HG03025 (cell line): ENCODE results near the gene WBP11.
"Not testable (repeated sequence)": the region's sequence is repeated elsewhere in the genome, so short reads cannot be mapped to it uniquely, and the experiment has no call there.

Source experiments
- ATAC-seq: cut with Tn5 transposase; IDR thresholded peaks from one replicate; pipeline ENCODE4 v1.9.1; 2021; ENCODE audit warnings: mild to moderate bottlenecking, moderate library complexity; ENCODE audit not compliant: unreplicated experiment, low FRiP score

Gene WBP11

DNA sequence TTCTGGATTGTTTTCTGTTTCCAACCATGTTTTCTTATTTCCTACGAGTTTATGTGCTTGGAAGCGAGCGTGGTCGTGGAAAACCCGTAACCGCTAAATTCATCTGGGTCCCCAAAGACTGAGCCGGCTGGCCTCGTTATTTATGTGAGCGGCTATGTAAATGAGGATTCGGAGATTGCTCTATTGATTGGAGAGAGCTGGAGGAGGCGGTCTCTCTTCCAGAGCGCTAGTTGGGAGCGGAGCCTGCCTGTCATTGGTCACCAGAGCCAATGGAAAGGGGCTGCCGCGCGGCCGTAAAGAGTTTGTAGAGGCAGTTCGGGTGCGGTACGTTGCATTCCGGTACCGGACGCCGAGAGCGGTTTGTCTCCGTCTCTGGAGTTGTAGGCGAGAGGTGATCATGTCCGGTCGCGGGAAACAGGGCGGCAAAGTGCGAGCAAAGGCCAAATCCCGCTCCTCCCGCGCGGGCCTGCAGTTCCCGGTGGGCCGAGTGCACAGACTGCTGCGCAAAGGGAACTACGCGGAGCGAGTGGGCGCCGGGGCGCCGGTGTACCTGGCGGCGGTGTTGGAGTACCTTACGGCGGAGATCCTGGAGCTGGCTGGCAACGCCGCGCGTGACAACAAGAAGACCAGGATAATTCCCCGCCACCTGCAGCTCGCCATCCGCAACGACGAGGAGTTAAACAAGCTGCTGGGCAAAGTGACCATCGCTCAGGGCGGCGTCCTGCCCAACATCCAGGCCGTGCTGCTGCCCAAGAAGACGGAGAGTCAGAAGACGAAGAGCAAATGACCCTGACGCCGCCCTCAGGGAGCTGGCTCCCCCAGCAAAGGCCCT, 29.0 kb downstream of the WBP11 start:
- ATAC-seq: peak; percentile 49

DNA sequence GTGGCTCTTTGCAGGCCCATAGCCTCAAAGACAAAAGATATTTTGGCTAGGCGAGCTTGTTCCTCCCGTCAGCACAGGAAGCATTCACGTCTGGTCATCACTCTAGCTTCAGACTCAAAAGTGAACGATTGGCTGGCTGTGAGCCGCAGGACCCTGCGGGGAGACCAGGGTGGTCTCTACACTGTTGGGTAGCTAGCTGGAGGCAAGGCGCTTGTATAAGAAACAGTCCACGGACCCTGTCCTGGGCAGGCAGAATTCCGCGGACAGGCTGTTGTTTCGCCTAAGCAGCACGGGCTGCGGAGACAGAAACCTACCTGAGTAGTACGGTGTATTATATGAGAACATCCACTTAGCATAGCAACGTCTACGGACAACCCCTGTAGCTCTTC, 29.6 kb downstream of the WBP11 start:
- peak; percentile 19 for ATAC-seq

DNA sequence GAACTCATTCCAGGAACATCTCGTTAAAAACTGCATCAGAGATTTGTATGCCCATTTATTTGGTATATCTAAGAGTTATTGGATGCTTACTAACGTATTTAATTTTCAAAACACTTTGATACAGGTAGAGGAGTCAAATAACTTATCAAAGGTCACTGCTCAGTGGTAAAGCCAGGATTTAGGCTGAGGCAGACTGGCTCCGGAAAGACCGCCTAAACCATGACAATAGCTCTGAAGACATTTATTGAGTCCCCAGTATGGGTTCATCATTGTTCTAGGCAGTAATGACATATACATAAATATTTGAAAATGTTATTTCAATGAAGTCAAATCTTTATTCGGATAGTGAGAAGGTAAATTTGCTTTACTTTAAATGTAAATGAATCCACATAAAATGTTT, 30.3 kb downstream of the WBP11 start:
- no peak for ATAC-seq

DNA sequence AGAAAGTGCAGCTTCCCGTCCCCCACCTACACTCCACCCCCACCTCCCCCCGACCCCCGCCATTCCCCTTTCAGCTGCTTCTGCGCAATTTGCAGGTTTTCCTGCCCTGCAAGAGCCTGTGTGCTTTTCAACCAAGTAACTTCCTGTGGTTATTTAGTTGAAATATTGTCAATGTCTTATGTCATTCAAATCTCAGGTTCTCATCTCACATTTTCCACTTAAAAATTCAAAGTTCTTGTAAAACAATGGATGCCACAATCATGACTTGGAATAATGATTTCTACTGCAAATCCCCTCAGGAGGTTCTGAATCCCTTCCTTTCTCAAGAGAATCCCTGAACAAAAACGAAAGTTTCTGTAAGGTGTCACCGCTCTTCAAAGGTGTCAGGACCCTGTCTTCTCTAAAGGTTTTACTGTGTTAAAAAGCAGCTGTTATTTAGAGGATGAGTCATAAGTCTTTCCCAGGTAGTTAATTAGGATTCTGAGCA, 31.6 kb downstream of the WBP11 start:
- ATAC-seq: no peak

DNA sequence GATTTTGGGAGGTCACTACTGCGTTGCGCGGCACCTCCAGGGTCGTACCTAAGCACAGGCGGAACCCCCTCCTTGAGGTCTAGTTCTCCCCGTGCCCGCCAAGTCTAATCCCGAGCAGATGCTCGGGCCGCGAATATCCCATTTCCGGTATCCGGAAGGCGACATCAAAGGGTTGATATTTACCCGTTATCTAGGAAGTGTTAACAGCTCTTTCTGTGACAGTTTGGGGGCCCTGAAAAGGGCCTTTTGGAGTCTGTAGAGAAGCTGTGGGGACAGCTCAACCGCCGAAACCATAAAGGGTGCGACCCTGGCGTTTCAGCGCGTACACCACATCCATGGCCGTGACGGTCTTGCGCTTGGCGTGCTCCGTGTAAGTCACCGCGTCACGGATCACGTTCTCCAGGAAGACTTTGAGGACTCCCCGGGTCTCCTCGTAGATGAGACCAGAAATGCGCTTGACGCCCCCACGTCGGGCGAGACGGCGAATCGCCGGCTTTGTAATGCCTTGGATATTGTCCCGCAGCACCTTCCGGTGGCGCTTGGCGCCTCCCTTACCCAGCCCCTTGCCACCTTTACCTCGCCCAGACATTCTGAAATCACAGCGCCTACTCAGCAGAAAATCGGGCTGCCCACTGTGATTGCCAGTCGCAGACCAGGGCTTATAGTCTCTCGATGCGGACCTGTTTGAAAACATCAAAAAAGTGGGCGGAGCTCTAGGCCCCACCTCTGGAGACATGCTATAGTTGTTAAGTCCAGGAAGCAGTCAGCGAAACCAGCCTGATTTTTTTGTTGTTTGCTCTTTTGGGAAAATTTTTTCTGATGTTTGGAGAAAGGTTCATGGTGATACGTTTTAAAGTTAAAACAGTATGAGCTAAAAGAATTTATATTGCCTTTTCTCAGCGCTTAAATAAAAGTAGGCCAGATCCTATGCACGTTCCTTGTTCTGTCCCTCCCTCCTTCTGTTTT, 32.5 kb downstream of the WBP11 start:
- peak; percentile 12 for ATAC-seq

DNA sequence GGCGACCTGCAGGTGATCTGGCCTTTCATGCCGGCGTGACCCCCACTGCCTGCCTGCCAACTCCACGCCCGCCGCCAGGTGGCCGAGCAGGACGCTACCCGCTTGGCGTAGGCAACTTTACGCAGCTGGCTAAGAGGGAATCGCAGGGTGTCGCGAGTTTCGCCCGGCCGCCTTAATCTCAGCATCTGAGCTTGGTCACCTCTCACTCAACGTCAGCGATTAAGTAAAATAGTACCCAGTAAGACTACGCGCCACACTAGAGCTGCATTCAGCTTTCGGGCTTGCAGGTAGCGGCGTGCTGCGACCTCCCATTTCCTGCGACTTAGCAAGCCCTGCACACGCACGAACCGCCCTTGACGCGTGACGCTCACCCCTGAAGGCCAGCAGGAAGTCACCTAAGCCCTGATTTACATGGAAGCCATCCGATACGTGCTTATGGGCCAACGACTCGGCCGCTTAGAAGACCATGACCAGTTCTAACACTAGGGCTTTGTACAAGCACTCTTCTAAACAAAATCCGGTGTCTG, 33.2 kb downstream of the WBP11 start:
- peak; percentile 44 for ATAC-seq

DNA sequence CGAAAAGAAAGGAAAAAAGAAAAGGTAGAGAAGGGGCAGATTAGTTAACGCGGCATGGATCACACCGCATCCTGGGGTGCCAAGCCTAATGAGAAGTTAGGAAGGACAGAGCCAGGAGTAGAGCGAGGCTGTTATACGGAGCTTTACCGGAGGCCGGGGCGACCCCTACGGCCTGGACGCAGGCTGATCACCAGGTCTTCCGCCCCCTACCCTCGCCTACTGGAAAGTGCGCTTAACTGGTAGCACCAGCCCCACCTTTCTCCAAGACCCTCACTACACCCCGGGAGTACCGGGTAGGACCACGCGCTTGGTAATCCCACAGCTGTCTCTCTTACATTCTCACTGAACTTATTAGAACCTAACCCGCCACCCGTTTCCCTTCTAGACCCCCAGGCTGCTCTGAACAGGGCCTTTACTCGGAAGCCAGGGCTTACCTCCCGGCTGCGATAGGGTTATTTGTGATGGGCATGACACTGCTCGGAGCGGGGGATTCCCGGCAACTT, 33.8 kb downstream of the WBP11 start:
- ATAC-seq: no peak

DNA sequence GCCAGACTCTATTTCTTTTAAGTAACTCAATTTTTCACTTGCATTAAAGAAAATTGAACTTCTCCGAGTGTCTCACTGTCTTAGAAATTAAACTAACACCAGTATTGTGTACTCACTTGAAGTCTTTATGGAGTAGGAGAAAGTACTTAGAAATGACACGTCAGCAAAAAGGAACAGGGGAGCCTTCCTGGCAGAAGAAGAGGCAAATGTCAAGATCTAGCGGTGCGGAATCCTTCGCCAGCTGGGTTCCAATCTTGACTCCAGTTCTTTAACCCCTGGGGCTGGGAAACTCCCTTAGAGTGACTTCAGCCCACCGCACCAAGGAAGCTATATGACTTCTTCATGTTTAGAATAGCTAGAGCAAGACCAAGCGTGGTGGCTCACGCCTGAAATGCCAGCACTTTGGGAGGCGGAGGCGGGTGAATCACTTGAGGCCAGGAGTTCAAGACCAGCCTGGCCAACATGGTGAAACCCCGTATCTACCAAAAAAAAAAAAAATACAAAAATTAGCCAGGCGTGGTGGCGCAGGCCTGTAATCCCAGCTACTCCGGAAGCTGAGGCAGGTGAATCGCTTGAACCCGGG, 34.4 kb downstream of the WBP11 start:
- no peak for ATAC-seq

DNA sequence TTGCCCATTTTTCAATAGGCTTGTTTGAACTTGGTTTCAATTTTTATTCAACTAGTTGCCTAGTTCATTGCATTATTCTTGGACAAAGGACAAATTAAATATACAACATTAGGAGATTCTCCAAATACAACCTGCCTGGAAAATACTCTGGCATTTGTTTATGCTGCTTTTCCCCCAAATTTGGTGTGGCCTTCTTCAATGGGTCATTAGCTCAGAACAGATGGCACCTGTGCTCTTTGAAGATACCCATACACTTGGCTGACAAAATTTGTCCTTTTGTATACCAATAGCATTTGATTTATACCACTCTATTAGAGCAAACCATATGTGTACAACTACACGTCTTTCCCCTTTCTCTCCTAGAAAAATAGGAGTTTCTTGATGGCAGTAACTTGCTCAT, 35.7 kb downstream of the WBP11 start:
- no peak for ATAC-seq

DNA sequence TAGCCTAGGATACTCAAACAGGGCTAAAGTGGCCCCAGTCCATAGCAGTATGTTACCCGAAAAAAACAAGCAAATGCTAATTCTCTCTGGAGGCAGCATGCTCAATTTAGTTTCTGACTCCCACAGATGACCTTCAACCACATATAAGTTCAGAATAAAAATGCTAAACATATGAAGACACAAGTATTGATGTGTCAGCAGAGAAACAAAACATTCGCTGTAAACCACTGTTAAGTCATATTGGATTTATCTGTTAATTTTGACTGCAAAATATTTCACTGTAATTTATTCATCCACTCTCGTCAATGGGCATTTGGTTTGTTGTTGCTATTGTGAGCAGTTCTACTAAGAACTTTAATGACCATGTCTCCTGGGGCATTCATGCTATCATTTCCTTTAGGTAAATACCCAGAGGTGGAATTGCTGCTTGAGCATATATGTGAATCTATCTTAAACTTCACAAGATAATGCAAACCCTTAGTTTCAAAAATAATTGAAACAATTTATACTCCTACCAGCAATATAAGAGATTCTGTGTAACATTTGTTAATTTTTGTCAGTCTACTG, 36.5 kb downstream of the WBP11 start:
- ATAC-seq: no peak

DNA sequence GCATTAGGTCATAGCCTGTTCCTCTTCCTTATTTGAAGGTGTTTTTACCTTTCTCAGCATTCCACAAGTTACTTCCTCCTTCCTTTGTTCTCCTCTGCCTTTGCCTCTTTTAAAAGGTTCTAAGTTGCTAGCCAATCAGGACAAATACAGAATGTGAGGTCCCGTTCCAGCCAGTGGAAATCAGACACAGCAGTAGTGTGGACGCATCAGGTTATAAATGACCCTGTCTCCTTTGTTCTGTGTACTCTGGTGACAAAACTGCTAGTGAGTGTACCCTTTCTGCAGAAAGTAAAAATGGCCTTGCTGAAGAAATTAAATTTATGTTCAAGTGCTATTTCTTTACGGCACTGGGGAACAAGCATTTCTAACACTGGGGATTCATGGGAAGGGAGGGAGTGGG, 37.3 kb downstream of the WBP11 start:
- ATAC-seq: not testable (repeated sequence)

DNA sequence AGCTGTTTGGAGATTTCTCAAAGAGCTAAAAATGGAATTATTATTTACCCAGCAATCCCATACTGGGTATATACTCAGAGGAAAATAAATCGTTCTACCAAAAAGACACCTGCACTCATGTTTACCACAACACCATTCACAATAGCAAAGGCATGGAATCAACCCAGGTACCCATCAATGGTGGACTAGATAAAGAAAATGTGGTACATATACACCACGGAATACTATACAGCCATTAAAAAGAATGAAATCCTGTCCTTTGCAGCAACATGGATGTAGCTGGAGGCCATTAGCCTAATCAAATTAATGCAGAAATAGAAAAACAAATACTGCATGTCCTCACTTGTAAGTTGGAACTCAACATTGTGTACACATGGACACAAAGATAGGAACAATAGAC, 37.9 kb downstream of the WBP11 start:
- ATAC-seq: no peak

DNA sequence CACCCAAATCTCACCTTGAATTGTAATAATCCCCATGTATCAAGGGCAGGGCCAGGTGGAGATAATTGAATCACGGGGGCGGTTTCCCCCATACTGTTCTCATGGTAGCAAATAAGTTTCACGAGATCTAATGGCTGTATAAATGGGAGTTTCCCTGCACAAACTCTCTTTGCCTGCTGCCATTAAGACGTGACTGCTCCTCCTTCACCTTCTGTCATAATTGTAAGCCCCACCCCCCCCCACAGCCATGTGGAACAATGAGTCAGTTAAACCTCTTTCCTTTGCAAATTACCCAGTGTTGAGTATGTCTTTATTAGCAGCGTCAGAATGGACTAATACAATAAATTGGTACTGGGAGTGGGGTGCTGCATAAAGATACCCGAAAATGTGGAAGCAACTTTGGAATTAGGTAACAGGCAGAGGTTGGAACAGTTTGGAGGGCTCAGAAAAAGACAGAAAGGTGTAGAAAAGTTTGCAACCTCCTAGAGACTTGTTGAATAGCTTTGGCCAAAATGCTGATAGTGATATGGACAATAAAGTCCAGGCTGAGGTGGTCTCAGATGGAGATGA, 43.5 kb downstream of the WBP11 start:
- not testable (repeated sequence) for ATAC-seq

DNA sequence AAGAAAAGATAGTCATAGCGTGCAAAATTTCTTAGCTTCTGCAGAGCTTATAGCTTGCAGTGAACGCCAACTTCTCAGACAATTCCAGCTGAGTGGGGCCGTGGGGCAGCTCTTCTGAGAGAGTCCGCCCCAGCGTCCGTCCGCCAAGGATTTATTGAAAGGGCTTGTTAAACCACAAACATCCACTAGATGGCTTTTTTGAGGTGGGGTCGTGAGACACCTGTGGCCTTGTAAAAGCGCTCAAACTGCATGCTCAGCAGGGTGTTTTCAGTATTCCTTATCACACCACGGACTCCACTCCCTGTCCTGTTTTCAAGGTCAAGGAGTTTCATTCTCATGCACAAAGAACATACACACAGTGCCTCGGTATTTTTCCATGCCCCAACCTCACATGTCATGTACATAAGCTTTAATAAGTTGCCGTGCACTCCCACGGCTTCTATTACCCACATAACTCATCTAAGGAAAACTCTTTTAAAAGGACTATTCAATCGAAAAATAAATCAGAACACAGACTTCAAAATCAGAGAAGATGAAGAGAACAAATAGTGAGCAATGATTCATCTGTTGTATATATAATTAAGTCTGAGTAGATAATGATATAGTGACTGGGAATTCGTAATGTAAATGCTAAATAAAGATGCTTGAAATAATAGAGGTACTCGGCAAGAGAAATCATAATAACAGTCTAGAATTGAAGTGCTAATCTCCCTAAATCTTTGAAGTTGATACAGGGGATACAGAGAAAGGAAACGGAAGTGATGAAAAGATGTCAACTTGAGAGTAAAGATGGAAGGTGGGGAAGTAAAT, 46.7 kb downstream of the WBP11 start:
- ATAC-seq: no peak

DNA sequence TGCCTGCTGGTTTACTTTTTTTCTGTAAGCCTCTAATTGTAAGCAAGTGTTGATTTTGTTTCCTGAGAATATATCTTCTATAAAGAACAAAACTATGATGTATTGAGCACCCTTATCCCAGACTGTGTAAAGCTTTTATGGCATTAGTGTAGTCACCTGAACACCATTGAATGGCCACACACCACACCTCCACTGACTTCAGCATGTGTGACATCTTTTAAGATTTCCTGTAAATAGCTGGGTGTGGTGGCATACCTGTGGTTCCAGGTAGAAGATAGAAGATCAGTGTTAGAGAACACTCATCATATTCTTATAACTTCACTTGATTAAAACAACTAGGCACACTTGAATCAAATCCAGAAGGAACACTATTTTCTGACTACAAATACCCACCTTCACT, 51.3 kb downstream of the WBP11 start:
- no peak for ATAC-seq

DNA sequence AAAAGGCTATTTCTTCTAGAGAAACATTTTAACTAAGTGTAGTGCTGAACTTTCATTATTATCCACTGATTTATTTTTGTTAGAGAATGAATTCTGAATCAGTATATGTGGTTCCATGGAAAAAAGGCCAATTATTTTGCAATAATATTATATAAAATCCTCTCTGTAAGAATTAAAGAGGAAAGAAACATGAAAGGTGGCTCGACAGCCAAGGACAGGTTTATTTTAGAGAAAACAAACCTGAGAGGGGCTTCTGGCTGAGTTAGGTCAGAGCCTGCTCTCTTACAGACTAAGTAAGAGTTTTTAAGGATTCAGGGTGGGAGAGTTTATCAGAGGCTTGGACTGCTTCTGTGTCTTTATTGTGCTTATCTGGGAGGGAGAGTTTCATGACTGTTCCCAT, 60.2 kb downstream of the WBP11 start:
- ATAC-seq: no peak

DNA sequence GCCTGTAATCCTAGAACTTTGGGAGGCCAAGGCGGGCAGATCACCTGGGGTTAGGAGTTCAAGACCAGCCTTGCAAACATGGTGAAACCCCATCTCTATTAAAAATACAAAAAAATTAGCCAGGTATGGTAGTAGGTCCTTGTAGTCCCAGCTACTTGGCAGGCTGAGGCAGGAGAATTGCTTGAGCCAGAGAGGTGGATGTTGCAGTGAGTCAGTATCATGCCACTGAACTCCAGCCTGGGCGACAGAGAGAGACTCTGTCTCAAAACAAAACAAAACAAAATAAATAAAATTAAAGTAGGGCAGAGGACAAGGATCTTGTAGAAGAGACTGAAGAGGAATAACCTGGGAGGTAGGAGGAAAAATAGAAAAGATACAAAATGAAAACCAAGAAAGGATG, 61.3 kb downstream of the WBP11 start:
- ATAC-seq: no peak

DNA sequence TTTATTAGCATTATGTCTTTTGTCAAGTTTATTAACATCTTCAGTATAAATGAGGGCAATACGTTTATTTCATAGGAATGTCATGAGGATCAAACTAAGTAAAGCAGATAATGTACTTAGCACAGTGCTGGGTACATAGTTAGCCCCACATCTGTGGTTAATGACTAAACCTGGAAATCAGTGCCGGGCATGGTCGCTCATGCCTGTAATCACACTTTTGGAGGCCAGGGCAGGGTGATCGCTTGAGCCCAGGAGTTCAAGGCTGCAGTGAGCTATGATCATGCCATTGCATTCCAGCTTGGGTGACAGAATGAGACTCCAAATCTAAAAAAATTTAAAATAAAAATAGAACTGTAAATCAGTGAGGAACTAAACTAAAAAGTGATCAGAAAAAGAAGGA, 62.1 kb downstream of the WBP11 start:
- no peak for ATAC-seq

DNA sequence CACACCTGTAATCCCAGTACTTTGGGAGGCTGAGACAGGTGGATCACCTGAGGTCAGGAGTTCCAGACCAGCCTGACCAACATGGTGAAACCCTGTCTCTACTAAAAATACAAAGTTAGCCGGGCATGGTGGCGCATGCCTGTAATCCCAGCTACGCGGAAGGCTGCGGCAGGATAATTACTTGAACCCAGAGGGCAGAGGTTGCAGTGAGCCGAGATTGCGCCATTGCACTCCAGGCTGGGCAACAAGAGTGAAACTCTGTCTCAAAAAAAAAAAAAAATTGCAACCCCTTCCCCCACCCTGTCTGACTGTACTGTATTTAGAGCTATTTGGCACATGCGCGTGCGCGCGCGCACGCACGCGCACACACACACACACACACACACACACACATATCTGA, 66.8 kb downstream of the WBP11 start:
- not testable (repeated sequence) for ATAC-seq
